Fibroblast of the aortic adventitia (primary cell): ENCODE results near the gene MMP3. TPM values are rescaled to one million over a fixed set of nuclear protein-coding genes. Genes with fewer than 3 reads are reported as not detected.

Experiments used
- DNase-seq: peaks from one replicate; pipeline ENCODE4 v3.0.0-alpha.2; 2010; ENCODE audit warnings: low read depth
- H3K4me3 ChIP-seq: 2 replicates; pipeline ENCODE4 v1.5.1; 2011; ENCODE audit warnings: low read depth, mild to moderate bottlenecking, control low read depth, low read length, moderate library complexity
- CTCF ChIP-seq: IDR thresholded peaks from 2 replicates; pipeline ENCODE4 v1.5.1; 2011; ENCODE audit warnings: mild to moderate bottlenecking, low read length, control low read depth, inconsistent platforms; ENCODE audit not compliant: insufficient read depth
- total RNA-seq: library from RNA; depleted of rRNA; stranded (reverse); fragments of >200 nt; gene quantifications from 2 replicates; pipeline ENCODE4 v1.2.3, GENCODE V29; 2012; ENCODE audit warnings: low replicate concordance

The MMP3 gene
- total RNA-seq, 1 donor: 3.3 TPM

GRCh38 chr11:102833731-102834130 is 9.7 kb downstream of the MMP3 start:
- no peak for DNase-seq

GRCh38 chr11:102832612-102833011 is 10.8 kb downstream of the MMP3 start:
- no peak for TF ChIP-seq CTCF
- H3K4me3 ChIP-seq: no peak overlapping the region
- DNase-seq: no peak

More at GRCh38 chr11:102833731-102834130, 9.7 kb downstream of the MMP3 start:
- H3K4me3 ChIP-seq: no peak overlapping the region
- TF ChIP-seq CTCF: no peak

GRCh38 chr11:102831489-102832440 is 11.6 kb downstream of the MMP3 start:
- TF ChIP-seq CTCF: peak; percentile 62
- peak; percentile 55 for DNase-seq
- H3K4me3 ChIP-seq: peak overlapping the region; percentile 41

GRCh38 chr11:102831128-102831488 is 12.3 kb downstream of the MMP3 start:
- TF ChIP-seq CTCF: no peak
- H3K4me3 ChIP-seq: no peak overlapping the region
- no peak for DNase-seq

GRCh38 chr11:102830001-102830727 is 13.2 kb downstream of the MMP3 start:
- no peak overlapping the region for H3K4me3 ChIP-seq
- TF ChIP-seq CTCF: no peak
- peak; percentile 34 for DNase-seq

- no peak for TF ChIP-seq CTCF
- DNase-seq: no peak
- no peak overlapping the region for H3K4me3 ChIP-seq
These were observed 14.0 kb downstream of the MMP3 start for GRCh38 chr11:102829316-102830000.
